SK-N-MC (cell line): ENCODE data around the gene CHMP5.

Experiments
- EZH2 ChIP-seq: fragments of 200-600 bp; sonication (generic); IDR thresholded peaks from one replicate; pipeline ENCODE4 v1.6.1; 2017; ENCODE audit warnings: antibody characterized with exemption
- FOXP2 ChIP-seq: optimal IDR thresholded peaks from 2 replicates; pipeline ENCODE3; 2011; ENCODE audit warnings: mild to moderate bottlenecking, moderate library complexity; ENCODE audit not compliant: insufficient read depth; ENCODE audit errors: extremely low read length, control extremely low read depth
- POLR2AphosphoS5 ChIP-seq: IDR thresholded peaks from 2 replicates; pipeline ENCODE4 v1.6.1; 2012; ENCODE audit warnings: mild to moderate bottlenecking, low read depth, low read length, borderline replicate concordance

- TF ChIP-seq EZH2: no peak
- TF ChIP-seq POLR2AphosphoS5: no peak
- TF ChIP-seq FOXP2: no peak
Observed at GRCh38 chr9:33285502-33285901, 20.7 kb downstream of the CHMP5 start.
